LNCaP clone FGC (cell line): ENCODE data around the gene OR51E2.
"Not testable (repeated sequence)": the region's sequence is repeated elsewhere in the genome, so short reads cannot be mapped to it uniquely, and the experiment has no call there.

Source experiments
- DNase-seq: peaks from one replicate; pipeline ENCODE4 v3.0.0-alpha.2; 2011; ENCODE audit warnings: low read depth
- H3K4me3 ChIP-seq: 2 replicates; pipeline ENCODE4 v1.5.1; 2011; ENCODE audit warnings: mild to moderate bottlenecking, low read depth, low read length, control low read depth
- CTCF ChIP-seq: IDR thresholded peaks from 2 replicates; pipeline ENCODE4 v1.5.1; 2012; ENCODE audit warnings: mild to moderate bottlenecking; ENCODE audit not compliant: control insufficient read depth, insufficient read depth; ENCODE audit errors: extremely low read depth

OR51E2 gene

GRCh38 chr11:4697585-4697984 is at the start of gene OR51E2:
Gene OR51E2, minus strand, starts transcription at chr11:4697853. Its CDS starts 15,142 bp downstream, at chr11:4682711.
- no peak for TF ChIP-seq CTCF
- H3K4me3 ChIP-seq = no peak within 1 kb of the TSS
- DNase-seq = no peak

- TF ChIP-seq CTCF = no peak
- peak; percentile 76 for DNase-seq
- H3K4me3 ChIP-seq = no peak overlapping the region
Measured at GRCh38 chr11:4740735-4741134, 43.1 kb upstream of the OR51E2 start.

- no peak overlapping the region for H3K4me3 ChIP-seq
- no peak for TF ChIP-seq CTCF
- DNase-seq = peak; percentile 96
Measured at GRCh38 chr11:4727171-4727570, 29.5 kb upstream of the OR51E2 start.

GRCh38 chr11:4722616-4723534 is 25.2 kb upstream of the OR51E2 start:
- H3K4me3 ChIP-seq, DNase-seq: not testable (repeated sequence)

GRCh38 chr11:4714300-4714699 is 16.6 kb upstream of the OR51E2 start:
- TF ChIP-seq CTCF = no peak
- DNase-seq = no peak
- H3K4me3 ChIP-seq = no peak overlapping the region

GRCh38 chr11:4713241-4713640 is 15.6 kb upstream of the OR51E2 start:
- no peak overlapping the region for H3K4me3 ChIP-seq
- no peak for TF ChIP-seq CTCF
- peak; percentile 54 for DNase-seq

- DNase-seq = no peak
- H3K4me3 ChIP-seq = no peak overlapping the region
- TF ChIP-seq CTCF = no peak
Measured at GRCh38 chr11:4704790-4705334, 7.2 kb upstream of the OR51E2 start.
